ENCODE data around the gene SEC16A.
"Not testable (repeated sequence)": the region's sequence is repeated elsewhere in the genome, so short reads cannot be mapped to it uniquely, and the experiment has no call there.

Gene SEC16A

DNA sequence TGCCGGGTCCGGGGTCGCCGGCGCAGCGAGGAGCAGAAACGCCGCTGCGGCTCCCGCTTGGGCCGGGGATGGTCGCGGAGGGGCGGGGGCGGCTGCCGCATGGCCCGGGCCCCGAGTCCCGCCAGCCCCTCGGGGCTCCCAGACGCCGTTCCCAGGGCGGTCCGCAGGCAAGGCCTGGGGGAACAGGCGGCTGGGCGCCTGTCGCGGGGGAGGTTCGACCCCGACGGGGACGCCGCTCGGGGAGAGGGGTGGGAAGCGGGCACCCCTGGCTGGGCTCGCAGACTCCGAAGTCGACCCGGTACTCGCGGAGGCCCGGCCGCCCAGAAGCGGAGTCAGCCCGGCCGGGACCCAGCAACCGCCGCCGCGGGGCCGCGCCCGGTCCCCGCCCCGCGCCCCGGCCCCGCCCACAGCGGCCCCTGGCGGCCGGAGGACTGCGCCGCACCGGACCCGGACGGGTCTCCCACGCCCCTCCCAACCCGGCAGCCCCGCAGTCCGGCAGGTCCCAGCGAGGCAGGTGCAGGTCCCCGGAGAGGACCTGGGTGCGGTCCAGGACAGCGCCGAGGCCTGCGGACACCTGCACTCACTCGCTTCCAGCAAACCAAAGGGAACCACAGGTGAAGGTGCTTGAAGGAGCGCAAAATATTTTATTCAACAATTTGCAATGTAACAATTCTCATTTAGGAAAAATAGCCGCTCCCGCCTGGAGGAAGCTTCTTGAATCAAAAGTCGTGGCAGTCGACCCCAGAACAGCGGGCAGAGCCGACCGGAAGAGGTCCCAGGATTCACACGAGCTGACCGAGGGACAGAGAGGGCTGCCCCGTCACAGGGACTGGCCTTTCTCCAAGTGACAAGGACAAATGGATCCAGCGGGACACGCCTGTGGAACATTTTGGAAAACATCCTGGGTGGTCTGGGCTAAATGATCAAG, 43.1 kb downstream of the SEC16A start, which contains the start of gene INPP5E:
Gene INPP5E (minus strand): TSS at position 365 of the 928 bp plus-strand sequence. CDS start 426 bp downstream, outside the sequence.
- peak; percentile 68 for DNase-seq (ENCODE audit: low read depth)

- DNase-seq (ENCODE audit: low read depth): peak; percentile 11
These were observed 44.0 kb downstream of the SEC16A start for GRCh38 chr9:136438548-136439480.

DNA sequence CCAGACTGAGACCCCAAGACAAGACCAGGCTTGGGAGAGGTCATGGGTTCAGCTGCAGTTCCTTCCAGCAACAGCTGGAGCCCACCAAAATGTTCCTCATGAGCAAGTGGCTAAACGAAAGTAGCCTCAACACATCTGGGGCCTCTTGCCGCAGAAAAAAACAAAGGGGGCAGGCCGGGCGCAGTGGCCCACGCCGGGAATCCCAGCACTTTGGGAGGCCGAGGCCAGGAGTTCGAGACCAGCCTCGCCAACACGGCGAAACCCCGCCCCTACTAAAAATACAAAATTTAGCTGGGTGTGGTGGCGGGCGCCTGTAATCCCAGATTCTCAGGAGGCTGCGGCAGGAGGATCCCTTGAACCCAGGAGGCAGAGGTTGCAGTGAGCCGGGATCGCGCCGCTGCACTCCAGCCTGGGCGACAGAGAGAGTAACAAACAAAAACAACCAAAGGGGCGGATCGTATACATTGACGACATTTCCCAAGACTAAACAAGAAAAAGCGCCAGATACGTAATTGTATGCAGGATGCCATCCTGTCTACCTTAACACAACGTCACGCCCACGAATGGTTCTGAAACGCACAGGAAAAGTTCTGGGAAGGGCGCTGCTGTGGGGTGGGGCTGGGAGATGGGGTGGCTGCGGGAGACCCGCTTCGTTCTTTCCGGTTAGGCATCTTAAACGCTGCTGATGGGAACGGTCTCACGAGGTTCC, 44.8 kb downstream of the SEC16A start:
- DNase-seq (ENCODE audit: low read depth): no peak

- DNase-seq (ENCODE audit: low read depth): no peak
These were observed 45.4 kb downstream of the SEC16A start for GRCh38 chr9:136437430-136437829.

DNA sequence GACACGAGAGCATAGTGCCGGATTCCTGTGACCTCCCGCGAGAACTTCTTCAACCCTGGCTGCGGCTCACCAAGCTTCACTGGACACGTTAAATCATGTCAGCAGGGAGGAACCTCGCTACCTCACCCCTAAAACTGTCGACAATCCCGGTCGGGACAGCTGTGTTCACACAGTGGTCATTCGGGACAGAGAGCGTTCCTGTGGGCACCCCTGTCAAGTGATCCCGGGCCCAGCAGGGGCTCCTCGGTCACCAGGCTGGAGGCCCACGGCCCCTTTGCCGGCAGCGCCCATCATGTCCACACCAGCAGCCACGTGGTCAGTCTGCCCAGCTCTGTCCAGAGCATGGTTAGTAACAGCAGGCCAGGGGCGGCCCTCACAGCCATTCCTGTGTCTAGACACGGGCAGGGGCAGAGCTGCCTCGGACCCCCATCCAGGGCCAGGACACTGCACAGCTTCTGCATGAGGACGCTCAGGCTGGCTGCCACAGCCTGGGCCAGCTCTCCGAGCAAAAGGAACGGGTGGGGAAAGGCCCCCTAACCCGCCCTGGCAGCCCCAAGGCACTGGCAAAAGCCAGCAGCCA, 46.7 kb downstream of the SEC16A start:
- DNase-seq (ENCODE audit: low read depth): no peak

- DNase-seq (ENCODE audit: low read depth): no peak
These were observed 48.2 kb downstream of the SEC16A start for GRCh38 chr9:136434580-136435169.

GRCh38 chr9:136433849-136434579, 48.8 kb downstream of the SEC16A start:
- DNase-seq (ENCODE audit: low read depth): no peak

GRCh38 chr9:136433043-136433715, 49.7 kb downstream of the SEC16A start:
- DNase-seq (ENCODE audit: low read depth): no peak

DNA sequence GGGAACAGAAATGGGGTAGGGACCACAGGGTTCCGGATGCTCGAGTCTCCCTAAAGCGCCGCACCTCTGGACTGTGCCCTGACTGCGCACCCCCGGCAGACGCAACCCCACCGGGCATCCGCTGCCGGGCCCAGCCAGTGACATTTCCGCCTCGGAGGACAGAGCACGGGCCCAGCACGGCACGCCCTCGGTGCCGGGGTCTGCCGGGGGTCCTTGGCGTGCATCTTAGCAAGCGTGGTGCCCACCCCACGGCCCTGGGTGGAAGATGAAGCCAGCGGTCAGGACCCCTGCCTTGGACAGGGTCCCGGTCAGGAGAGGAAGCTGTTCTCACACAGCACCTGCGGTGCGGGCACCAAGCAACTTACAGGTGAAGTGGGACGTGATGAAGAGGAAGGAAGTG, 50.2 kb downstream of the SEC16A start:
- DNase-seq (ENCODE audit: low read depth): no peak

DNA sequence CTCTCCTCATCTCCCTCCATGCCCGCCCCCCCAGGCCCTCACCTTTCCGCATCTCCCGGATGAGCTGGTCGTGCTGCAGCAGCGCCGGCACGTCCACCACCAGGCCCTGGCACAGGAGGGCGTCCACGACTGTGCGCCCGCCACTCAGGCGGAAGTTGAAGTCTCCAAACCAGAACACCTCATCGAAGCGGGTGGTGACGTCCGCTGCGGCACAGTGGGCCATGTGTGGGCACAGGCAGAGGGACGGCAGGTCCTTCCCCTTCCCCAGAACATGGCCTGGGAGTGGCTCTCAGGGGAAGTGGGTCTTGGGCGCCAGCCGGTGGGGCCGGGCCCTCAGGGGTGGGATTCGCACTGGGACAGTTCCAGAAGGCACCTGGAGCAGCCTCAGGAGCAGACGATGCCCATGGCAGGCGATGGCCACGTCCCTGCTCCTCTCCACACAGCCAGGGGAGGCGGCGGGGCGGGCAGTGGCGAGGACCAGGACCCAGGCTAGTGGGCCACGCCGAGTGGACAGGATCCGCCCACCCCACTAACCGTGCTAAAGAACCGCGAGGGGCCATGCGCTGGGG, 51.0 kb downstream of the SEC16A start:
- DNase-seq (ENCODE audit: low read depth): no peak

GRCh38 chr9:136430588-136431234, 52.1 kb downstream of the SEC16A start:
- DNase-seq (ENCODE audit: low read depth): no peak

DNA sequence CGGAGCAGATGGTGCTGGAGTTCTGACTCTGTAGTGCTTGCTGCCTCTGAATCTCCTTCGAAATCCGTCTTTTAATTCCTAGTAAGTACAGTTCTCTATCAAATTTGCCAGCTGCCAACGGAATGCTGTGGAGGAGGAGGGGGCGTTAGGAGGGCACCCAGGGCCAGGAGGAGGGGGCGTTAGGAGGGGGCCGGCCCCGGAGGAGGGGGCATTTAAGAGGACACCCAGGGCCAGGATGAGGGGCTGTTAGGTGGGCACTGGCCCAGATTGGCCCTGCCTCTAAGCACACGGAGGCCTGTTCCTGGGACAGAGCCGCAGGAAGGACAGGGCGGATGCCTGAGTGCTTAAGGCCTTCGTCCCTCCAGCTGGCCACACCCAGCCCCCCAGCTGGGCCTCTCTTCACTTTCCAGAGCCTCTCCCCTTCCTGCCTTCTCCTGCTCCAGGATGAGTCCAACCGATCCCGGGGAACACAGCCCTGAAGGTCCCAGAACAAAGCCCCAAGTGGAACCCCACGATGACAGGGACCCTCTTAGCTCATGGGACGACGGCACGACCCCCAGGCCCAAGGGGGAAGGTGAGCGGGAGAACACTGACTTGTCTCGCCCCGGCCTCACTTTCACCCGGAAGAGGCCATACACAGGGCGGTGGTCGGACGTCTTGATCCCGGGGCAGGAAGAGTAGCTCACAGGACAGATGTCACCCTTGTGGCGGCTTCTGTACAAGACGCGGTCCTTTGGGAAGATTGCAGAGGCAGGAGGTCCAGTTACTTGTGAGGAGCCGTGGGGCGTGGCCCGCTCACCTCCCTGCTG, 53.0 kb downstream of the SEC16A start:
- no peak for DNase-seq (ENCODE audit: low read depth)

DNA sequence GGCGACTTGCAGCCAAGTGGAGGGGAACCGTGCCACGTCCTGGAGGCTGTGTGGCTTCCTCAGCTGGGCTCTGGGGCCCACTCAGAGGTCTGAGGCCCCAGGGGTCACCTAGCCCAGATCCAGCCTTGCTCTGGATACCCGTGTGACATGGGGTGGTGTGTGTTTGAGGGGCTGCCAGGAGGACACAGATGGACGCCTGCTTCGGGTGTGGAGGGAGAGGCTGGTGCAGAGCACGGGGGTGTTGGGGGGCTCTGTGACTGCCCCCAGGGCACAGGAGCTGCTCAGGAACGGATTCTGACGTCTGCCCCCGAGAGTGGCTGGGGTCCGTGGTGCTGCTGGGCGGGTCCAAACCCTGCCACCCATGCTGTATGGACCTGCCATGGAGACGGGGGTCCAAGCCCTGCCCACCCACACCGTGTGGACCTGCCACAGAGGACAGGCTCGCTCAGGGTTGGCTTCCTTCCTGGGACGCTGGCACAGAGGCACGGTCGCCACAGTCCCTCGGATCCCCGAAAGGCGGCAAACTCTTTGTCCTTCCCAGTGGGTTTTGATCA, 53.7 kb downstream of the SEC16A start:
- no peak for DNase-seq (ENCODE audit: low read depth)

DNA sequence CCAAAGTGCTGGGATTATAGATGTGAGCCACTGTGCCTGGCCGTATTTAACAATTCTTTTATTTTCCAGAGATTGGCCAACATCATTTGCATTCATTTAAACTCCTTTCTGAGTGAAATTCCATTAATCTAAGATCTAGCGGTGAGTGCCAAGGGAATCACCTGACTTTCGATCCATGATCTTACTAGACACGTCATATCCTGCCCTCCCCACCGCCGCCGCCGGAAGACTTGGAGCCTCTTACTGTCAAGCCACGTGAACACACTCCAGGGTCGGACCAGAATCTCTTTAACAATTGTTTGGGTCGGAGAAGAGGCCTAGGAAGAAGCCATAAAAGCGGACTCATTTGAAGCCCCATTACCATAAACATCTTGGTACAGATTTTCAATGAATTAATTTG, 56.1 kb downstream of the SEC16A start:
- DNase-seq (ENCODE audit: low read depth): no peak

GRCh38 chr9:136425367-136425766, 57.5 kb downstream of the SEC16A start:
- DNase-seq (ENCODE audit: low read depth): not testable (repeated sequence)

DNA sequence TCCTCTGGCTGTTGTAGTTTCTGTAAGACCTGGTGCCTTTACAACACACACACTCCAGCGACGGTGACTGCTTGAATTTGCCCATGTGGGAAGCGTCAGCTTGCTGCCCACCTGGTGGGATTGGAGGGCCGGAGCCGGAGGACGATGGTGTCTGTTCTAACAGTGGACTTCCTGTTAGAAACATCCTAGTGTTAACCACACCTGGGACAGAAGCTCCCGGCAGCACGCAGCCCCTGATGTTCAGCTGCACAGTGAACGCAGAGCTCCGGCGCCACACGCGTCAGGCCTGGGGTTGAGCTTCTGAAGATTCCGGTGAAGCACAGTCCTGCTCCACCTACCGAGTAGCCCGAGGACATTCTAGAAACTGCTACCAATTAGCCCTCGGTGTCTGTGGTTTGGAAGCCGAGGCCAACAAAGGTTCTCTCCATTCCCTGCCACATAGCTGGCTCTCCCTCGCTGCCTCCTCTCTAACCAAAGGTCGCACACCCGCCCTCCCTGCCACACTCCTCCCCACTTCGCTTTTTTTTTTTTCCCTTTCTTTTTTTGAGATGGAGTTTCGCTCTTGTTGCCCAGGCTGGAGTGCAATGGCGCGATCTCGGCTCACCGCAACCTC, 58.0 kb downstream of the SEC16A start:
- no peak for DNase-seq (ENCODE audit: low read depth)

- DNase-seq (ENCODE audit: low read depth): no peak
These were observed 59.3 kb downstream of the SEC16A start for GRCh38 chr9:136423432-136424146.
